ENCODE measurements around the gene NR5A2.

NR5A2 gene

GRCh38 chr1:200112290-200112689 lies 84.8 kb downstream of the NR5A2 start:
- no peak overlapping the region for H3K27ac ChIP-seq
- TF ChIP-seq, protein P1, sequence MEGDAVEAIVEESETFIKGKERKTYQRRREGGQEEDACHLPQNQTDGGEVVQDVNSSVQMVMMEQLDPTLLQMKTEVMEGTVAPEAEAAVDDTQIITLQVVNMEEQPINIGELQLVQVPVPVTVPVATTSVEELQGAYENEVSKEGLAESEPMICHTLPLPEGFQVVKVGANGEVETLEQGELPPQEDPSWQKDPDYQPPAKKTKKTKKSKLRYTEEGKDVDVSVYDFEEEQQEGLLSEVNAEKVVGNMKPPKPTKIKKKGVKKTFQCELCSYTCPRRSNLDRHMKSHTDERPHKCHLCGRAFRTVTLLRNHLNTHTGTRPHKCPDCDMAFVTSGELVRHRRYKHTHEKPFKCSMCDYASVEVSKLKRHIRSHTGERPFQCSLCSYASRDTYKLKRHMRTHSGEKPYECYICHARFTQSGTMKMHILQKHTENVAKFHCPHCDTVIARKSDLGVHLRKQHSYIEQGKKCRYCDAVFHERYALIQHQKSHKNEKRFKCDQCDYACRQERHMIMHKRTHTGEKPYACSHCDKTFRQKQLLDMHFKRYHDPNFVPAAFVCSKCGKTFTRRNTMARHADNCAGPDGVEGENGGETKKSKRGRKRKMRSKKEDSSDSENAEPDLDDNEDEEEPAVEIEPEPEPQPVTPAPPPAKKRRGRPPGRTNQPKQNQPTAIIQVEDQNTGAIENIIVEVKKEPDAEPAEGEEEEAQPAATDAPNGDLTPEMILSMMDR (conservative IDR thresholded peaks at IDR 0.05) = no peak

GRCh38 chr1:200115532-200115931 lies 88.0 kb downstream of the NR5A2 start:
- H3K27ac ChIP-seq = no peak overlapping the region
- TF ChIP-seq, protein P1 (conservative IDR thresholded peaks at IDR 0.05) = no peak

GRCh38 chr1:200116324-200116723 lies 88.8 kb downstream of the NR5A2 start:
- TF ChIP-seq, protein P1 (conservative IDR thresholded peaks at IDR 0.05) = no peak
- no peak overlapping the region for H3K27ac ChIP-seq

DNA sequence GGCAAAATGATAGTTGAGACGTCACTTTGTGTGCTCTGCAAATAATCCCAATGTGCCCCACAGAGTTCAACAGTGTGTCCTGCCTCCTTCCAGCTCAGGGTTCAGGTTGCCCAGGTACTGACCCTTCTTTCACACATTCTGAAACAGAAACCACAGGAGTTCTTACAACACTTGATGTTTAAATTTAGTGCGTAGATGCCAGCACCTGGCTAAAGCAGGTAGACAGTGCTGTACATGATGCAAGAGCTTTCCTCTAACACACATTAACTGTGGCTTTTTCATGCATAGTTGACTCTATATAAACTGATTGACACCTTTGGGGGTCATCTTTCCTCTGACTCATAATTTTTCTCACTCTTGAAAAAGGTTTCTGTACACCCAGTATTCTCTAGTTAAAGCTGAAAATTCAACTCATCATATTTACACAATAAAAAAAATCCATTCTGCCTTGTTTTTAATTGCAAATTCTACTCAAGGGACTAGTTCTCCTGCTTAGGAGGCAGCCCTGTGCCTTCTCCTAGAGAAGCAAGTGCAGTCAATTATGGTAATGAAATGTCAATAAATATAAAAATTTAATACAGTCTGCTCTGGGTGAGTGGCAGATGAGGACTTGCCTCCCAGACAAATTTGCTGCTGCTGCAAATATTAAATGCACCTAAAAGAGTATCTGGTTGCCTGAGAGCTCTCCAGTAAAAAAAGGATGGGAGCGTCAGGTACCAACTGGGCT lies 91.4 kb downstream of the NR5A2 start:
- H3K27ac ChIP-seq = peak overlapping the region; percentile 68
- TF ChIP-seq, protein P1 (conservative IDR thresholded peaks at IDR 0.05) = no peak

DNA sequence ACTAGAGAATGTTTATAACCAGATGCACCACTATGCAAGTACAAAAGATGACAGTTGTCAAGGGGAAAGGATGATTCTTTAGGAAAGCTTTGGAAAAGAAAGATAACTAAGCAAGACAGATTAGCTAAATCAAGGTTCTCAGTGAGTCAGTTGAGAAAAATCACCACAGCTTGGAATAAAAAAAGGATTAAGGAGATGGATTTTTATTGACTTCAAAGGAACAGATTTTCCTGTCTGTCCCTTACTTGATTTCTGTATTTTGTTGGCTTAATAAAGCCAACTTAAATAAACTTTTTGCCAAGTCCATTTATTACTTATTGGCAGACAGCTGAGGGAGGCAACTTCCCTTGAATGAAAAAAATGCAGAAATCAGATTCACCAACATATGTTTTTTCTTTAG lies 93.9 kb downstream of the NR5A2 start:
- peak overlapping the region; percentile 45 for H3K27ac ChIP-seq
- TF ChIP-seq, protein P1 (conservative IDR thresholded peaks at IDR 0.05) = no peak

- TF ChIP-seq, protein P1 (conservative IDR thresholded peaks at IDR 0.05) = no peak
- no peak overlapping the region for H3K27ac ChIP-seq
These were observed 96.8 kb downstream of the NR5A2 start for GRCh38 chr1:200124309-200124708.

DNA sequence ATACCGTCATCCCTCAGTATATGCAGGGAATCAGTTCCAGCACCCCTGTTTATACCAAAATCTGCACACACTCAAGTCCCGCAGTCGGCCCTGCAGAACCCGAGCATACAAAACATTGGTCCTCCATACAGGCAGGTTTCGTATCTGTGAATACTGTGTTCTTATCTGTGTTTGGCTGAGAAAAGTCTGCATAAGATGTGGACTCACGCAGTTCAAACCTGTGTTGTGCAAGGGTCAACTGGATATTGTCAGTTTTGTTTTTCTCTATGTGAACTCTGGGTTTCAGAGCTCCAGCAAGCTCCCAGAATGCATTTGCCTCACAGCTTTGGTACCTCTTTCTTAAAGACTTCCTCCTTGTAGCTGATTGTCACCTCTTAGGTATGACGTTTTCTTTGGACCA lies 100.6 kb downstream of the NR5A2 start:
- TF ChIP-seq, protein P1 (conservative IDR thresholded peaks at IDR 0.05) = no peak
- H3K27ac ChIP-seq = no peak overlapping the region
